ENCODE data around the gene RNFT2. TPM values are rescaled to one million over a fixed set of nuclear protein-coding genes. Genes with fewer than 3 reads are reported as not detected.

The RNFT2 gene
- polyA plus RNA-seq, 1 donor (not counting 4 experiments of a cell fraction or from before 2014, with no cell fraction given), result 0.96 TPM

GRCh38 chr12:116818341-116818856, 80.3 kb downstream of the RNFT2 start:
- peak overlapping the region; percentile 90 for H3K4me2 ChIP-seq (ENCODE audit: control insufficient read depth, extremely low read depth, insufficient read depth, low read depth, low read length)
- H3K4me1 ChIP-seq (ENCODE audit: control insufficient read depth, extremely low read depth, insufficient read depth, low read length), result peaks cover 10% of the 10 kb centered on the region
- H3K9me3 ChIP-seq (ENCODE audit: control insufficient read depth, low read depth, low read length), result no peaks in the 10 kb centered on the region
- no peak for TF ChIP-seq EZH2 (IDR thresholded peaks at IDR 0.05; ENCODE audit: low read length)
- TF ChIP-seq CTCF (optimal IDR thresholded peaks at IDR 0.05 in 1 of 3, IDR thresholded peaks at IDR 0.05 in 1 of 3, conservative IDR thresholded peaks at IDR 0.05 in 1 of 3; ENCODE audit: extremely low read depth in 1 of 3, insufficient read depth in 2 of 3, low read length in 3 of 3), result no peak
- peak overlapping the region; percentile 97 for H3K9ac ChIP-seq (ENCODE audit: control insufficient read depth, extremely low read depth, insufficient read depth, low read length)
- FAIRE-seq (no peak), DNase-seq (ENCODE audit: low read depth, low spot score) (no peak)
- H3K27ac ChIP-seq (ENCODE audit: control insufficient read depth, insufficient read depth, low read length), result peak overlapping the region; percentile 82
- no peaks in the 10 kb centered on the region for H3K36me3 ChIP-seq (ENCODE audit: control insufficient read depth in 2 of 2, extremely low read depth in 1 of 2, insufficient read depth in 2 of 2, low read length in 2 of 2)
- peaks cover 10% of the 10 kb centered on the region for H3K27me3 ChIP-seq (ENCODE audit: control insufficient read depth, extremely low read depth, insufficient read depth, low read length)
- peak overlapping the region; percentile 73 to 98 (median 91) for H3K4me3 ChIP-seq (ENCODE audit: control insufficient read depth in 2 of 3, extremely low read depth in 1 of 3, insufficient read depth in 2 of 3, low read depth in 1 of 3, low read length in 3 of 3)
- dilution Hi-C loops (cut with MboI; ENCODE audit: extremely low pct_ligation_motif_present, low sequenced_read_pairs), result no loop called here
- no peaks in the 10 kb centered on the region for H4K20me1 ChIP-seq (ENCODE audit: control insufficient read depth, extremely low read depth, insufficient read depth, low read length)
- H3K9me1 ChIP-seq (ENCODE audit: control insufficient read depth, extremely low read depth, insufficient read depth, low read length), result no peaks in the 10 kb centered on the region
- H3K79me2 ChIP-seq (ENCODE audit: control insufficient read depth, insufficient read depth, low read length), result no peaks in the 10 kb centered on the region
- peak overlapping the region; percentile 99 for H2AFZ ChIP-seq (ENCODE audit: control insufficient read depth, low read length)

- H3K4me1 ChIP-seq (ENCODE audit: control insufficient read depth, extremely low read depth, insufficient read depth, low read length), result peaks cover 6% of the 10 kb centered on the region
- peak overlapping the region; percentile 97 for H3K9ac ChIP-seq (ENCODE audit: control insufficient read depth, extremely low read depth, insufficient read depth, low read length)
- H3K36me3 ChIP-seq (ENCODE audit: control insufficient read depth in 2 of 2, extremely low read depth in 1 of 2, insufficient read depth in 2 of 2, low read length in 2 of 2), result no peaks in the 10 kb centered on the region
- H3K27me3 ChIP-seq (ENCODE audit: control insufficient read depth, extremely low read depth, insufficient read depth, low read length), result peaks cover 10% of the 10 kb centered on the region
- dilution Hi-C loops (cut with MboI; ENCODE audit: extremely low pct_ligation_motif_present, low sequenced_read_pairs), result no loop called here
- no peaks in the 10 kb centered on the region for H3K9me1 ChIP-seq (ENCODE audit: control insufficient read depth, extremely low read depth, insufficient read depth, low read length)
- peak overlapping the region; percentile 99 for H2AFZ ChIP-seq (ENCODE audit: control insufficient read depth, low read length)
- H3K79me2 ChIP-seq (ENCODE audit: control insufficient read depth, insufficient read depth, low read length), result no peaks in the 10 kb centered on the region
- H4K20me1 ChIP-seq (ENCODE audit: control insufficient read depth, extremely low read depth, insufficient read depth, low read length), result no peaks in the 10 kb centered on the region
- peak overlapping the region; percentile 90 for H3K4me2 ChIP-seq (ENCODE audit: control insufficient read depth, extremely low read depth, insufficient read depth, low read depth, low read length)
- peak overlapping the region; percentile 73 to 98 (median 91) for H3K4me3 ChIP-seq (ENCODE audit: control insufficient read depth in 2 of 3, extremely low read depth in 1 of 3, insufficient read depth in 2 of 3, low read depth in 1 of 3, low read length in 3 of 3)
- H3K9me3 ChIP-seq (ENCODE audit: control insufficient read depth, low read depth, low read length), result no peaks in the 10 kb centered on the region
- FAIRE-seq, result no peak
- peak; percentile 36 for DNase-seq (ENCODE audit: low read depth, low spot score)
- no peak for TF ChIP-seq EZH2 (IDR thresholded peaks at IDR 0.05; ENCODE audit: low read length)
- TF ChIP-seq CTCF (optimal IDR thresholded peaks at IDR 0.05 in 1 of 3, IDR thresholded peaks at IDR 0.05 in 1 of 3, conservative IDR thresholded peaks at IDR 0.05 in 1 of 3; ENCODE audit: extremely low read depth in 1 of 3, insufficient read depth in 2 of 3, low read length in 3 of 3), result no peak
- peak overlapping the region; percentile 82 for H3K27ac ChIP-seq (ENCODE audit: control insufficient read depth, insufficient read depth, low read length)
Observed at GRCh38 chr12:116818948-116819832, 81.1 kb downstream of the RNFT2 start.

Data from keratinocyte (primary cell).